CD4-positive, alpha-beta T cell treated with Interleukin-17A for 1 hour (primary cell): ENCODE results near the gene ZSWIM1.
"Not testable (repeated sequence)": the region's sequence is repeated elsewhere in the genome, so short reads cannot be mapped to it uniquely, and the experiment has no call there.

Experiments used
- DNase-seq: peaks from one replicate; pipeline ENCODE4 v3.0.0-alpha.2; 2020

Gene ZSWIM1

DNA sequence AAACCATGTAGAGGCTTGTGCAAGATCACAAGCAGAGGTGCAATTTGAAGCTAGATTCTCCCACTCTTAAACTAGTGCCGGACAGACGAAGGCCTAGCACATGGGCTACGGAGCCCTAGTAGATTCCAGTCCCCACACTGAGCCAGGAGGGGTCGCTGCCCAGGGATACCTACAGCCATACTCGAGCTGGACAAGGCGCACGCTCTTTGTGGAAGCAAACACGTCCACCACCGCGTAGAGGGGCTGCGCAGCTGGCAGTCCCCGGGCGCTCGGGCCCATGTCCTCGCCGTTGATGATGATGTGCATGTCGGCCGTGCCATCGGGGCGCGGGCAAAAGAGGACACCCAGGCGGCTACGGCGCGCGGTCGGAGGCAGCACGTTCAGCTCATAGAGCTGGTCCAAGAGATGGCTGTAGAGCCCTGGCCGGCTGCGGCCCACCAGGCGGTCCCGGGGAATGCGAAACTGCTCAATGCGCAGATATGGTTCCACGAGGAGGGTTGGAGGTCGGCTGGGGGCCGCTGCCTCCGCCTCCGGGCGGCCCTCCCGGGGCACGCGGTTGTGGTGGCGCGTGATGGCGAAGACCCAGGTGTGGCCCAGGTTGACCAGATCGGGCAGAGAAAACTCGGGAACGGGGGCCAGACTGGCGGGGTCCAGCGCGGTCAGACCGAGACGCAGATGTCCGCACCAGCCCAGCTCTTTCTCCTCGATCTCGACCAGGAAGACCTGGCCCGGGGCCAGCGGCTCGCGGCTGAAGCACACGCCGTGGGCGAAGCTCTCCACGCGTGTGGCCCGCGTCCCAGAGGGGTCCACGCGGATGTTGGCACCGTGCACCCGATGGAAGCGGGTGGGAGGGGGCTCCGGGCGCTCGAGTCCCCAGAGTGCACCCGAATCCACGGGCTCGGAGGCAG lies 9.3 kb downstream of the ZSWIM1 start:
- peak; percentile 52 for DNase-seq

DNA sequence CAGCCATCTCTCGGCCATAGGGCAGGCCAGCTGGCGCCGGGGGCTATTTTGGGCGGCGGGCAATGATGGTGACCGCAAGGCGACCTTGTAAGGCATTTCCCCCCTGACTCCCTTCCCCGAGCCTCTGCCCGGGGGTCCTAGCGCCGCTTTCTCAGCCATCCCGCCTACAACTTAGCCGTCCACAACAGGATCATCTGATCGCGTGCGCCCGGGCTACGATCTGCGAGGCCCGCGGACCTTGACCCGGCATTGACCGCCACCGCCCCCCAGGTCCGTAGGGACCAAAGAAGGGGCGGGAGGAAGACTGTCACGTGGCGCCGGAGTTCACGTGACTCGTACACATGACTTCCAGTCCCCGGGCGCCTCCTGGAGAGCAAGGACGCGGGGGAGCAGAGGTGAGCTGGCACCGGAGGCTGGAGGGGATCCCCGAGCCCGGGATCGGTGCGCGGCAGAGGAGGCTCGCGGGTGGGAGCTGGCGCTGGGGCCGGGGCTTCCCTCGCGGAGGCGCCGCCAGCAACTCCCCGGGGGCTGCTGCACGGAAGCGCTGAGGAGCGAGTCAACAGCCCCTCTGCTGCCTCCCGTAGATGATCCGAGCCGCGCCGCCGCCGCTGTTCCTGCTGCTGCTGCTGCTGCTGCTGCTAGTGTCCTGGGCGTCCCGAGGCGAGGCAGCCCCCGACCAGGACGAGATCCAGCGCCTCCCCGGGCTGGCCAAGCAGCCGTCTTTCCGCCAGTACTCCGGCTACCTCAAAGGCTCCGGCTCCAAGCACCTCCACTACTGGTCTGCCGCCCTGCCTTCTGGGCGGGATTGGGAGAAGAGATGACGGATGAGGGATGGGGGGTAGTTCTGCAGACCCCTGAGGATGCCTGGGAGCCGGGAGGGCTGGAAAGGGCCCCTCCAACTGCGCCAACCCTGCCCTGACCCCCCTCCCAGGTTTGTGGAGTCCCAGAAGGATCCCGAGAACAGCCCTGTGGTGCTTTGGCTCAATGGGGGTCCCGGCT lies 10.3 kb downstream of the ZSWIM1 start, which contains the start of the genes CTSA and NEURL2:
CTSA (plus strand) TSS at position 351 of the 999 bp plus-strand sequence; CDS start at position 585, 234 bp downstream.
NEURL2 (minus strand) TSS at position 224 of the 999 bp plus-strand sequence; CDS start at position 7, 217 bp downstream.
- peak; percentile 84 for DNase-seq

DNA sequence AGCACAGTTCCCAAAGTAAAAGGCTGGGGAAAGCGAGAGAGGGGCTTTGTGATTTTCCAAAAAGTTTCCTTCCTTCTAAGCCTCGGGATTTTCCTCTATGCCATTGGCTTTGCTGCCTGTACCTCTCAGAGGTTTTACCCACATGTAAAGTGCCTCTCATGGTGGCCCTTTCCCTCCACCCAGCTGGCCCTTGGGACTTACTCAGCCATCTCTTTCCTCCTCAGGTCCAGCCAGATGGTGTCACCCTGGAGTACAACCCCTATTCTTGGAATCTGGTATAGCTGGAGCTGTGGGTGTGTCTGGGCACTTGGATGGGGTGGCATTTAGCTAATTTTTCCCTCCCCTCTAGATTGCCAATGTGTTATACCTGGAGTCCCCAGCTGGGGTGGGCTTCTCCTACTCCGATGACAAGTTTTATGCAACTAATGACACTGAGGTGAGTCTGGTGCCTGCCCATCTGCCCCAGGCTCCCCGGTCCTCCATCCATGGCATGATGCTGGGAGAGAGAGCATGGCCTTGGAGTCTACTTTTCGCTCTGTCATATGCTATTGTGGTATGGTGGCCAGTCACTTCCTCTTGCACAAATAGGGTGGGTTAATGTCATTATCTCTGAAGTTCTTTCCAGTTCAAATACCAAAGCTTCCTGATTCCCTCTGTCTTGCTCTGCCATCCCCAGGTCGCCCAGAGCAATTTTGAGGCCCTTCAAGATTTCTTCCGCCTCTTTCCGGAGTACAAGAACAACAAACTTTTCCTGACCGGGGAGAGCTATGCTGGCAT lies 11.2 kb downstream of the ZSWIM1 start:
- no peak for DNase-seq

GRCh38 chr20:45892828-45893500 lies 11.9 kb downstream of the ZSWIM1 start:
- DNase-seq: peak; percentile 35

GRCh38 chr20:45893831-45894230 lies 12.8 kb downstream of the ZSWIM1 start:
- no peak for DNase-seq

- DNase-seq: no peak
Observed at GRCh38 chr20:45894797-45895196, 13.8 kb downstream of the ZSWIM1 start.

DNA sequence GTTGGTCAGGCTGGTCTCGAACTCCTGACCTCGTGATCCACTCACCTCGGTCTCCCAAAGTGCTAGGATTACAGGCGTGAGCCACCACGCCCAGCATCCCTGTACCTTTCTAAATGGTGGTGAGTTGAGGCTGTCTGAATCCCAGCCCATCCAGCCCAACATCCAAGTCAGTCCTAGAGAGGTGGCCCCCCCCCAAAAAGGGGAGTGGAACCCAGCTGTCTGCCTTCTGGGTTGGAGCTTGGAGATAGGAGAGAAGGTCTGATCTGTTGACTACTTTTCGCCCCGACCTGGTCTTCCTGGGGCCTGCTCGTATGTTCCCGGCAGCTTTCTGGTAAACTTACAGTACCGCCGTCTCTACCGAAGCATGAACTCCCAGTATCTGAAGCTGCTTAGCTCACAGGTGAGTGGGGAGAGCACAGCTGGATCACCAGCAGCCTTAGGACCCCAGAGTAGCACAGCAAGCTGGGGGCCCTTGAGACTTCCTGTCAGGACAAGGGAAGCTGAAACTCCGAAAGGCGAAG lies 15.7 kb downstream of the ZSWIM1 start:
- DNase-seq: no peak

DNA sequence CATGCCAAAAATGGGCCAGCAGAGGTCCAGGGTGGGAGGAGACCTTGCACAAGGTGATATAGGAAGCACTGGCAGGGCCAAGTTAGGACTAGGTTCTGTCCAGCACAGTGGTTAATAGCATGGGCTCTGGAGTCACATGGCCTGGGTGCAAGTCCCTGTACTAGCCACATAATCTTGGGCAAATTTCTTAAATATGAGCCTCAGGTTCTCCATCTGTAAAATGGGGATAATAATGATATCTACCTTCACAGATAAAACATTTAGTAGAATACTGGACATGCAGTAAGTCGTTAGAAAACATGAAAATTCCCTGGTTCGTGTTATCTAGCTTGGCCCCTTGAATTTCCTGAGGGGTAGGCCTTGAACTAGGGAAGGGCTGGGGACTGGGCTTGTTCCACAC lies 16.3 kb downstream of the ZSWIM1 start:
- DNase-seq: no peak

DNA sequence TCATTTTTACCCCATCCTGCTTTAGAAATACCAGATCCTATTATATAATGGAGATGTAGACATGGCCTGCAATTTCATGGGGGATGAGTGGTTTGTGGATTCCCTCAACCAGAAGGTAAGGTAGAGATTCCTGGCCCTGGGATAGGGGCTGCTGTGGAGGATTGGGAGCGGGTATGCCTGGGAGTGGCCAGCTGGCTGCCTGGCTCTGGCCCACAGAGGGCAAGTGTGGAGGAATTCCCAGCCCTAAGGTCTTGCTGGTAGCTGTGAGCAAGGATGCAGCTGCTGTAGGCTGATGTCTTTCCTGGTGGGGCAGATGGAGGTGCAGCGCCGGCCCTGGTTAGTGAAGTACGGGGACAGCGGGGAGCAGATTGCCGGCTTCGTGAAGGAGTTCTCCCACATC lies 16.7 kb downstream of the ZSWIM1 start:
- DNase-seq: no peak

DNA sequence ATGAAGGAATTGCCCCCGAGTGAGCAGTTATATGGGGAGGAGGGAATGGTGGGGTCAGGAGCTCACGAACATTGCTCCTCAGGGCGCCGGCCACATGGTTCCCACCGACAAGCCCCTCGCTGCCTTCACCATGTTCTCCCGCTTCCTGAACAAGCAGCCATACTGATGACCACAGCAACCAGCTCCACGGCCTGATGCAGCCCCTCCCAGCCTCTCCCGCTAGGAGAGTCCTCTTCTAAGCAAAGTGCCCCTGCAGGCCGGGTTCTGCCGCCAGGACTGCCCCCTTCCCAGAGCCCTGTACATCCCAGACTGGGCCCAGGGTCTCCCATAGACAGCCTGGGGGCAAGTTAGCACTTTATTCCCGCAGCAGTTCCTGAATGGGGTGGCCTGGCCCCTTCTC lies 17.3 kb downstream of the ZSWIM1 start:
- DNase-seq: no peak

- no peak for DNase-seq
Observed at GRCh38 chr20:45899046-45899835, 18.2 kb downstream of the ZSWIM1 start.

DNA sequence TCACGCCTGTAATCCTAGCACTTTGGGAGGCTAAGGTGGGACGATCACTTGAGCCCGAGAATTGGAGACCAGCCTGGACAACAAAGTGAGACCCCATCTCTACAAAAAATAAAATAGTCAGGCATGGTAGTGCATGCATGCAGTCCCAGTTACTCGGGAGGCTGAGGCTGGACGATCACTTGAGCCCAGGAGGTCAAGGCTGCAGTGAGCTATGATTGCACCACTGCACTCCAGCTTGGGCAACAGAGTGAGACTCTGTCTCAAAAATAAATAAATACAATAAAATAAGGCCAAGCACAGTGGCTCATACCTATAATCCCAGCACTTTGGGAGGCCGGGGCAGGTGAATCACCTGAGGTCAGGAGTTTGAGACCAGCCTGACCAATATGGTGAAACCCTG lies 20.3 kb downstream of the ZSWIM1 start:
- DNase-seq: not testable (repeated sequence)

DNA sequence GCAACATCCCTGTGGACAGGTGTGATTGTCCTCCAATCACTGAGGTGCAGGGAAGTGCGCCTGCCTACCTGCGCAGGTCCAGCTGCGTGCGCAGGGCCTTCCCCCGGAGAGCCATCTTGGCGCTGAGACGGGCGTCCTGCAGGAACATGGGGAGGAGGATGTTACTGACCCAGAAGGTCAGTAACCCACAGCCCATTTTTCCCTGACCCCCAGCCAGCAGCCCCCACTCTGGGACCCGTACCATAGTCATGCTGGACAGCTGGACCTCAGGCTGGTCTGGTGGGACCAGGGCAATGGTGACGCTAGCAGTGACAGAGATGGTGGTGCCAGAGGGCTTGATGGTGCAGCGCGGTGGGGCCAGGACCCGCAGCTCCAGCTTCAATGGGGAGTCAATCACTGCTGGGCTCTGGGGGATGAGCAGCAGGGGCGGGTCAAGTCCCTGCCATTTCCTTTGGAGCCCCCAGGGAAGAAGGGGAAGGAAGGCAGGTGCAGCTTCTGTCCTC lies 21.2 kb downstream of the ZSWIM1 start:
- no peak for DNase-seq

DNA sequence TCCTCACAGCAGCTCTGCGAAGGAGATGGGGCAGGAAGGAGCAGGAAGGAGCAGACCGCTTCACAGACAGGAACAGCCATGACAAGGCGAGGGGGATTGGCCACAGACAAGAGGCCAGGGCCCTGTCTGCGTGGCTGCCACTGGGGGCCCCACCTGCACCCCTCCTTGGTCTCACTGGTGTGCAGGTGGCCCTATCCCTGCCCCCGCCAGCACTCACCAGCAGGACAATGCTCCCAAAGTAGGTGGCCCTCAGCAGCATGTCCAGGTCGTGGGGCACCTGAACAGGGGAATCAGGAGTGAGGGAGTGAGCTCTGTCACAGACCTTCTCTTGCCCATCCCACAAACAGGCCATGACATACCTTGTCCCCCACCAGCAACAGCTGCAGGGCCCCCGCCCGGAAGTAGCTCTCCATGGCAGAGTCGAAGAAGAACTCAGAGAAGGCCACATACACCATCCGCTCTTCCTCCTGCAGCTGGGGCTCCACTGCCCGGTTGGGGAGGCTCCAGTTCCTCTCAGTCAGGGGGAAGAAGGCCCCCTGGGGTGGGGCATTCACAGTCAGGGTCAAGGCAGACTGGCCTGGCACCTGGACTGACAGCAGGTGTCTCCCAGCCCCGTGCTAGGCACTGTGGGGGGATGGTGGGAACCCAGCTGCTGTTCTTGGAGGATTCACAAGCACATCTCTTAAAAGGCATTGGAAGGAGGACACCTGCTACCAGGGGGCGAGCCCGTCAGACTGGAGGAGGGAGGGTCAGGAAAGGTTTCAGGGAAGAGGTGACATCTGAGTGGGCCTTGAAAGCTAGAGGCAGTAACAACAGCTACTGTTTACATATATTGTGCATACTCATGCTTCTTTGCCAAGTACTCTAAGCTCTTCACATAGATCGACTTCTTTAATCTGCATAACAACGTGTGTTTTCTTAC lies 23.8 kb downstream of the ZSWIM1 start:
- no peak for DNase-seq

- no peak for DNase-seq
Observed at GRCh38 chr20:45905505-45906079, 24.6 kb downstream of the ZSWIM1 start.

- DNase-seq: no peak
Observed at GRCh38 chr20:45907219-45907948, 26.4 kb downstream of the ZSWIM1 start.

- no peak for DNase-seq
Observed at GRCh38 chr20:45908084-45908483, 27.1 kb downstream of the ZSWIM1 start.

DNA sequence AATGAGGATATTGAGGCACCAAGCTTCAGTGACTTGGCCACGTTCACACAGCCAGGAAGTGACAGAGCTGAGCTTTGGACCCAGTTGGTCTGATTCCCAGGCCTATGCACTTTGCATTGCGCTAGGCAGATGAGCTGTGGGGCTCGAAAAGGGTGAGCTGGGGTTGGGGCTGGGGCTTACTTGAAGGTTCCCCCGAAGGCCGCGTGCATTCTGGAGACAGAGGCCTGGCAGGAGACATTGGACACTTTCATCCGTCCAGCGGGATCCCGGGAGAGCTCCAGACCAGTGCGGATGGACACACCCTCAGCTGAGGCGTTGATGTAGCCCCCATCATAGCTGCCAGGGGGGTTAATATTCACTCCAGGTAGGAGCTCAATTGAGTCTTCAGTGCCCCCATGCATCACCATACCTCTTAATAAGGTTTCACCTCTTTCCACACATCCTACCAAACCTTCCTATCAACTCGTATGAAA lies 28.3 kb downstream of the ZSWIM1 start:
- no peak for DNase-seq
